SK-N-MC (cell line): ENCODE measurements around the gene DMRT1.

ENCODE experiments used
- EZH2 ChIP-seq: fragments of 200-600 bp; sonication (generic); IDR thresholded peaks from one replicate; pipeline ENCODE4 v1.6.1; 2017; ENCODE audit warnings: antibody characterized with exemption
- FOXP2 ChIP-seq: optimal IDR thresholded peaks from 2 replicates; pipeline ENCODE3; 2011; ENCODE audit warnings: mild to moderate bottlenecking, moderate library complexity; ENCODE audit not compliant: insufficient read depth; ENCODE audit errors: extremely low read length, control extremely low read depth
- POLR2AphosphoS5 ChIP-seq: IDR thresholded peaks from 2 replicates; pipeline ENCODE4 v1.6.1; 2012; ENCODE audit warnings: mild to moderate bottlenecking, low read depth, low read length, borderline replicate concordance

- TF ChIP-seq EZH2, result no peak
- no peak for TF ChIP-seq POLR2AphosphoS5
- TF ChIP-seq FOXP2, result no peak
These were observed 37.5 kb upstream of the DMRT1 start for GRCh38 chr9:804026-804425.
